SK-N-MC (cell line): ENCODE results near the gene DCHS1.

ENCODE experiments used
- DNase-seq: peaks from one replicate; pipeline ENCODE4 v3.0.0-alpha.2; 2011; ENCODE audit warnings: low read depth, low spot score
- H3K27ac ChIP-seq: fragments of 200-600 bp; sonication (generic); 2 replicates; pipeline ENCODE4 v1.5.1; 2016; ENCODE audit warnings: mixed run types
- H3K36me3 ChIP-seq: fragments of 200-600 bp; sonication (generic); 2 replicates; pipeline ENCODE4 v1.6.1; 2017; ENCODE audit warnings: antibody characterized with exemption, low read length, mixed read lengths; ENCODE audit not compliant: insufficient read depth
- H3K4me3 ChIP-seq: fragments of 200-600 bp; sonication (generic); 2 replicates; pipeline ENCODE4 v1.5.1; 2016
- H3K9ac ChIP-seq: fragments of 200-600 bp; sonication (generic); 2 replicates; pipeline ENCODE4 v1.8.0; 2017; ENCODE audit warnings: mixed run types, mixed read lengths; ENCODE audit not compliant: insufficient read length
- H3K9me3 ChIP-seq: fragments of 200-600 bp; sonication (generic); 2 replicates; pipeline ENCODE4 v1.6.1; 2017; ENCODE audit warnings: low read depth, mild to moderate bottlenecking, antibody characterized with exemption, low read length, moderate library complexity, mixed read lengths
- EZH2 ChIP-seq: fragments of 200-600 bp; sonication (generic); IDR thresholded peaks from one replicate; pipeline ENCODE4 v1.6.1; 2017; ENCODE audit warnings: antibody characterized with exemption
- FOXP2 ChIP-seq: optimal IDR thresholded peaks from 2 replicates; pipeline ENCODE3; 2011; ENCODE audit warnings: mild to moderate bottlenecking, moderate library complexity; ENCODE audit not compliant: insufficient read depth; ENCODE audit errors: extremely low read length, control extremely low read depth
- POLR2AphosphoS5 ChIP-seq: IDR thresholded peaks from 2 replicates; pipeline ENCODE4 v1.6.1; 2012; ENCODE audit warnings: mild to moderate bottlenecking, low read depth, low read length, borderline replicate concordance

The DCHS1 gene

GRCh38 chr11:6629892-6630631, 25.5 kb downstream of the DCHS1 start:
- DNase-seq, result no peak
- Histone ChIP-seq H3K9me3 (no peaks in the 10 kb centered on the region), H3K9ac (no peak overlapping the region), H3K27ac (no peak overlapping the region), H3K4me3 (no peak overlapping the region), H3K36me3 (peaks cover 93% of the 10 kb centered on the region)
- no peak for TF ChIP-seq POLR2AphosphoS5
- no peak for TF ChIP-seq FOXP2
- no peak for TF ChIP-seq EZH2

DNA sequence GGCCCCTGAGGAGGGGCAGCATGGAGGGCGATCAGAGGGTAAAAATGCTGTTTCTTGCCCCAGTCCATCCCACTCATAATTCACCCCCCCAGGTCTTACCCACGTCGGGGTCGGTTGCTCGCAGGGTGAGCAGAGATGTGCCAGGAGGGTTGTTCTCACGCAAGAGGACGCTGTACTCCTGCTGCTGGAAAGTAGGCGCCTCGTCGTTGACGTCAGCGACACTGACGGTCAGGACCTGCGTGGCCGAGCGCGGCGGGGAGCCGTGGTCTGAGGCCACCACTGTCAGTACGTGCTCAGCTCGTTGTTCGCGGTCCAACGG, 26.1 kb downstream of the DCHS1 start:
- Histone ChIP-seq H3K9ac (no peak overlapping the region), H3K4me3 (no peak overlapping the region)
- TF ChIP-seq POLR2AphosphoS5, result no peak
- no peak for TF ChIP-seq FOXP2
- TF ChIP-seq EZH2, result no peak

DNA sequence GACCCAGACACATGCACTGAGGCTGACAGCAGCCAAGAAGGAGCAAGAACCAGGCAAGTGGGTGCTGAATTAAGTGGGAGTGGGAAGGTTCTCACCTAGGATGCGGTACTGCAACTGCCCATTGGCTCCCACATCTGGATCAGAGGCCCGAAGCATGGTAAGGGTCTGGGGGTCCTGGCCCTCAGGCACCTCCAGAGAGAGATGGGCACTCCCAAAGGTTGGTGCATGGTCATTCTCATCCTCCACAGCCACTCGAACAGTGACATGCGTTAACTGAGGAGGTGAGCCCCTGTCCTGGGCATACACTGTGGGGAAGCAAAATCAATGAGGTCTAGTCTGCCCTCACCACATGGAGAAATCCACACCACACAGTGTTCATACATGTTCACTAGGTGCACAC, 27.1 kb downstream of the DCHS1 start:
- H3K9me3 ChIP-seq, result no peaks in the 10 kb centered on the region
- no peak overlapping the region for H3K4me3 ChIP-seq
- no peak for DNase-seq
- H3K27ac ChIP-seq, result no peak overlapping the region
- H3K36me3 ChIP-seq, result peaks cover 93% of the 10 kb centered on the region
- H3K9ac ChIP-seq, result no peak overlapping the region
- TF ChIP-seq EZH2, result no peak
- no peak for TF ChIP-seq FOXP2
- TF ChIP-seq POLR2AphosphoS5, result no peak

More for the DNA sequence above, 26.1 kb downstream of the DCHS1 start:
- Histone ChIP-seq H3K27ac (no peak overlapping the region), H3K9me3 (no peaks in the 10 kb centered on the region), H3K36me3 (peaks cover 95% of the 10 kb centered on the region)
- DNase-seq, result no peak

DNA sequence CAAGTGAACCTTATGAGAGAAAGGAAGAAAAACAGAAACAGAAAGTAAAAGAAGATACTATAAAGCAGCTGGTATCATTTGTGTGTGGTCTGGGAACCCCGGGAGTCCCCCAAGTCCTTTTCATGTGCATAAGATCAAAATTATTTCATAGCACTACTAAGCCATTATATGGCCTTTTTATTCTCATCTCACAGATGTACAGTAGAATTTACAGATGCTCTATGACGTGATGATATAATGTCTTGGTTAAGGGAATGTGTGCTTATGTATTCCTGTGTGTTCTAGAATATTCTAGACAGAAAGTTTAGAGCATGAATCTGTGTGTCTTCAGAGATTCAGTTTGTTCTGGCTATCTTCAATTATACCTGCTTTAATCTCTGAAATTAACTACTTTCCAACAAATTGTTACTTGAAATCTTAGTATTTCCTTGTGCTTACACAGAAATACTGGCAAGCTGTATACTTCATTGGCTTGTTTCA, 27.8 kb downstream of the DCHS1 start:
- H3K4me3 ChIP-seq, result no peak overlapping the region
- TF ChIP-seq FOXP2 (no peak), EZH2 (no peak), POLR2AphosphoS5 (no peak)
- H3K27ac ChIP-seq, result no peak overlapping the region
- H3K9ac ChIP-seq, result no peak overlapping the region
- peaks cover 86% of the 10 kb centered on the region for H3K36me3 ChIP-seq
- no peak for DNase-seq
- H3K9me3 ChIP-seq, result no peaks in the 10 kb centered on the region

DNA sequence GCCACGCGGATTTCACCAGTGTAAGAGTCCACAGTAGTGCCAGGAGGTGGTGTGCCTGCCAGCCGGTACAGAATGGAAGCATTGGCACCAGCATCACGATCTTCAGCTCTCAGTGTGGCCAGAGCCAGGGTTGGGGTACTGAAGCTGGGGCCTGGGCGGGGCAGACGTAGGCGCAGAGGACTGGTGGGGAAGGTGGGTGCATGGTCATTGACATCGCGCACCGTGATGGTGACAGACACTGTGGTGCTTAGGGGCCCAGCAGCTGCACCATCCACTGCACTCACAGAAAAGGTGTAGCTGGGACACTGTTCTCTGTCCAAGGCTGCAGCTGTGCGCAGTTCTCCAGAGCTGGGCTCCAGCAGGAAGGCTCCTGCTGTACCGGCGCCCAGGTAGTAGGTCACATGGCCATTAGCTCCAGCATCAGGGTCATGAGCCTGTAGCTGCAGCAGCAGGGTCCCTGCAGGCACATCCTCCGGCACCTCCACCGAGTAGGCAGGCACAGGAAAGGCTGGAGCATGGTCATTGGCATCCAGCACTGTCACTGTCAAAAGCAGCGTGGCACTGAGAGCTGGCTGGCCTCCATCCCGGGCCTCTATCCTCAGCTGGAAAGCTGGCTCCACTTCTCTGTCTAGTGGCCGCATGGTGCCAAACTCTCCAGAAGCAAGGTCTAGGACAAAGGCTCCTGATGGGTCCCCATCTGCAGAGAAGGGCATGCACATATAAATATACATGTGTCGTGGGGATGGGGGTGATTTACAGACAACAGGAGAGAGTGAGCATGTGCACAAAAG, 28.4 kb downstream of the DCHS1 start:
- H3K27ac ChIP-seq, result no peak overlapping the region
- DNase-seq, result no peak
- H3K9ac ChIP-seq, result no peak overlapping the region
- no peak overlapping the region for H3K4me3 ChIP-seq
- H3K9me3 ChIP-seq, result no peaks in the 10 kb centered on the region
- peaks cover 80% of the 10 kb centered on the region for H3K36me3 ChIP-seq
- TF ChIP-seq FOXP2 (no peak), POLR2AphosphoS5 (no peak), EZH2 (no peak)

DNA sequence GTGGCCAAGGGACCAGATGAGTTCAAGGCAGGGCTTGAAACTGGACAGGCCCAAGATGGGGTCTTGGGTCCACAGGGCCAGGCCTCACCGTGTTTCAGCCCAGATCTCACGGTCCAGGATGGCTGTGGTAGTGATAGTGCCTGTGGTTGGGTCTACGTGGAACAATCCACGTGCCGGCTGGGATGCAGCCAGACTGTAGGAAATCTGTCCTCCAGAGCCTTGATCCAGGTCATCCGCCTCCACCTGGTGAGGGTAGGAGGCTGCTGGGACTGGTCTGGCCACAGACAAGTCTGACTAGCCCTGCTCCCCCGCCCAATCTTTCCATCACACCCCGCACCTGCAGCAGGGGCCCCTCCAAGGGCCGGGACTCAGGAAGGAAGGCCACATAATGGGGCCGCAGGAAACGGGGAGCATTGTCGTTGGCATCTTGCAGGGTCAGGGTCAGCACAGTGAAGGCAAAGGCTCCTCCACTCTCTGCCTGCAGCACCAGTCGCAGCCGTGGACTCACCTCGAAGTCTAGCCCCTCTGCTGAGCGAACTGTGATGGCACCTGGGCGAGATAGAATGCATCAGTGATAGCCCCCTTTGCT, 29.7 kb downstream of the DCHS1 start:
- no peaks in the 10 kb centered on the region for H3K9me3 ChIP-seq
- TF ChIP-seq POLR2AphosphoS5, result no peak
- H3K36me3 ChIP-seq, result peaks cover 67% of the 10 kb centered on the region
- H3K4me3 ChIP-seq, result no peak overlapping the region
- H3K27ac ChIP-seq, result no peak overlapping the region
- no peak overlapping the region for H3K9ac ChIP-seq
- no peak for DNase-seq

DNA sequence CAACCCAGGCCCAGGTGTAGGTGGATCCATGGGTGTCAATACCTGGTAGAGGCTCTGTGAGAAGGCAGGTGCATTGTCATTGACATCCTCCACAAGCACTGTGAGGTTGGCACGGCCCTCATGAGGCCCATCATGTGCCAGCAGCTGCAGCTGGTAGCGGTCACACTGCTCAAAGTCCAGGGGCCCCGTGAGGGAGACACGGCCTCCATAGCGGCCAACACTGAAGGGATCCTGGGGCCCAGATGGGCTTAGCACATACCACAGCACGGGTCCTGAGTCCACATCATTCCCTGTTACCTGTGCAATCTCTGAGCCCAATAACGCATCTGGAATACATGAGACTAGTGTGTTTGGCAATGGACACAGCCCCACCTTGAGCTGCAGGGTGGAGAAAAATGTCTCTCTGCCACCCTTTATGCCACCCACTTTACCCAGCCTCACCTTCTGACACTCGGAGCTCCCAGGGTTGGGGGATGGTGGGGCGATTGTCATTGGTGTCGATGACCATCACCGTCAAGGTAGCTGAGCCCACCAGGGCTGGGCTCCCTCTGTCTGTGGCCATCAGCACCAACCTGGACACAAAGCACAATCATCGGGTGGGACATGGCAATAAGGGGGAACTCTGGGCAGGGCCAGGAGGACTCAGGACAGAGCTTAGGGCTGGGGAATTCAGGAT, 30.3 kb downstream of the DCHS1 start:
- TF ChIP-seq EZH2, result no peak
- Histone ChIP-seq H3K9me3 (no peaks in the 10 kb centered on the region), H3K27ac (no peak overlapping the region), H3K9ac (no peak overlapping the region), H3K4me3 (no peak overlapping the region), H3K36me3 (peaks cover 62% of the 10 kb centered on the region)
- DNase-seq, result no peak
